Measurements from ENCODE around the gene MROH7.

MROH7 gene

GRCh38 chr1:54742282-54742681 lies 100.7 kb downstream of the MROH7 start:
- DNase-seq (ENCODE audit: low spot score), result no peak

- no peak for DNase-seq (ENCODE audit: low spot score)
These were observed 102.0 kb downstream of the MROH7 start for GRCh38 chr1:54743416-54744226.

- DNase-seq (ENCODE audit: low spot score), result no peak
These were observed 103.1 kb downstream of the MROH7 start for GRCh38 chr1:54744696-54745095.

- DNase-seq (ENCODE audit: low spot score), result no peak
These were observed 103.7 kb downstream of the MROH7 start for GRCh38 chr1:54745274-54745673.

GRCh38 chr1:54745864-54746263 lies 104.3 kb downstream of the MROH7 start:
- no peak for DNase-seq (ENCODE audit: low spot score)

GRCh38 chr1:54748094-54748835 lies 106.7 kb downstream of the MROH7 start:
- no peak for DNase-seq (ENCODE audit: low spot score)

GRCh38 chr1:54750596-54750995 lies 109.0 kb downstream of the MROH7 start:
- no peak for DNase-seq (ENCODE audit: low spot score)

GRCh38 chr1:54751426-54751825 lies 109.8 kb downstream of the MROH7 start:
- no peak for DNase-seq (ENCODE audit: low spot score)

- DNase-seq (ENCODE audit: low spot score), result no peak
These were observed 112.5 kb downstream of the MROH7 start for GRCh38 chr1:54754045-54754444.

- DNase-seq (ENCODE audit: low spot score), result no peak
These were observed 113.1 kb downstream of the MROH7 start for GRCh38 chr1:54754486-54755285.

GRCh38 chr1:54757833-54758232 lies 116.2 kb downstream of the MROH7 start:
- DNase-seq (ENCODE audit: low spot score), result no peak

- DNase-seq (ENCODE audit: low spot score), result no peak
These were observed 117.2 kb downstream of the MROH7 start for GRCh38 chr1:54758678-54759348.
